GM06990 (cell line): ENCODE measurements around the gene TUBGCP5.
"Not testable (repeated sequence)": the region's sequence is repeated elsewhere in the genome, so short reads cannot be mapped to it uniquely, and the experiment has no call there.

Experiments
- DNase-seq: peaks from one replicate; pipeline ENCODE4 v3.0.0-alpha.2; 2011; ENCODE audit not compliant: insufficient read length; ENCODE audit errors: extremely low read depth
- H3K27me3 ChIP-seq: replicated peaks from 2 replicates; pipeline ENCODE4 v1.6.0; 2011; ENCODE audit warnings: low read length; ENCODE audit not compliant: control insufficient read depth, insufficient read depth
- H3K36me3 ChIP-seq: 2 replicates; pipeline ENCODE4 v1.5.1; 2011; ENCODE audit warnings: low read length; ENCODE audit not compliant: control insufficient read depth, insufficient read depth
- H3K4me3 ChIP-seq: replicated peaks from 2 replicates; pipeline ENCODE4 v1.5.1; 2011; ENCODE audit warnings: low read depth, mild to moderate bottlenecking, control low read depth, low read length
- TF ChIP-seq, protein P1 (sequence below): IDR thresholded peaks from 2 replicates; pipeline ENCODE4 v1.5.1; 2011; ENCODE audit warnings: low read length, control low read depth, mild to moderate bottlenecking, inconsistent platforms; ENCODE audit not compliant: insufficient read depth, poor library complexity, severe bottlenecking

TUBGCP5 gene

DNA sequence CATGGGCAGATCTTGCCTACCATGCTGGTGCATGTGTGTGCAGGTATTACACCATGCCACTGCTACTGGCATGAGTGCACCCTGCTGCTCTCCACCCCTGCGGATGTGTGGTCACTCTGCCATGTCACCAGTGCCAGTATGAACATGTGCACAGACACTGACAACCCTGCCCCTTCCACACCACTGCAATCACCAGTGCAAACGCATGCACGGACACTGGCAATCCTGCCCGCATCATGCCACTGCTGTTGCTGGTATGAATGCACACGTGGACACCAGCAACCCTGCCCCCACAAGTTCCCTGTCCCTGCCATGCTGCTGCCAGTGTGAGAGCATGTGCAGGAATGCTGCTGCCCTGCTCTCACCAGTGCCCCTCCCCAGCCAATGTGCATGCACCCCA is 24.8 kb upstream of the TUBGCP5 start:
- no peak for DNase-seq
- H3K27me3 ChIP-seq: no peaks in the 10 kb centered on the region
- TF ChIP-seq, protein P1, sequence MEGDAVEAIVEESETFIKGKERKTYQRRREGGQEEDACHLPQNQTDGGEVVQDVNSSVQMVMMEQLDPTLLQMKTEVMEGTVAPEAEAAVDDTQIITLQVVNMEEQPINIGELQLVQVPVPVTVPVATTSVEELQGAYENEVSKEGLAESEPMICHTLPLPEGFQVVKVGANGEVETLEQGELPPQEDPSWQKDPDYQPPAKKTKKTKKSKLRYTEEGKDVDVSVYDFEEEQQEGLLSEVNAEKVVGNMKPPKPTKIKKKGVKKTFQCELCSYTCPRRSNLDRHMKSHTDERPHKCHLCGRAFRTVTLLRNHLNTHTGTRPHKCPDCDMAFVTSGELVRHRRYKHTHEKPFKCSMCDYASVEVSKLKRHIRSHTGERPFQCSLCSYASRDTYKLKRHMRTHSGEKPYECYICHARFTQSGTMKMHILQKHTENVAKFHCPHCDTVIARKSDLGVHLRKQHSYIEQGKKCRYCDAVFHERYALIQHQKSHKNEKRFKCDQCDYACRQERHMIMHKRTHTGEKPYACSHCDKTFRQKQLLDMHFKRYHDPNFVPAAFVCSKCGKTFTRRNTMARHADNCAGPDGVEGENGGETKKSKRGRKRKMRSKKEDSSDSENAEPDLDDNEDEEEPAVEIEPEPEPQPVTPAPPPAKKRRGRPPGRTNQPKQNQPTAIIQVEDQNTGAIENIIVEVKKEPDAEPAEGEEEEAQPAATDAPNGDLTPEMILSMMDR: no peak
- H3K4me3 ChIP-seq: no peak overlapping the region
- H3K36me3 ChIP-seq: no peaks in the 10 kb centered on the region

DNA sequence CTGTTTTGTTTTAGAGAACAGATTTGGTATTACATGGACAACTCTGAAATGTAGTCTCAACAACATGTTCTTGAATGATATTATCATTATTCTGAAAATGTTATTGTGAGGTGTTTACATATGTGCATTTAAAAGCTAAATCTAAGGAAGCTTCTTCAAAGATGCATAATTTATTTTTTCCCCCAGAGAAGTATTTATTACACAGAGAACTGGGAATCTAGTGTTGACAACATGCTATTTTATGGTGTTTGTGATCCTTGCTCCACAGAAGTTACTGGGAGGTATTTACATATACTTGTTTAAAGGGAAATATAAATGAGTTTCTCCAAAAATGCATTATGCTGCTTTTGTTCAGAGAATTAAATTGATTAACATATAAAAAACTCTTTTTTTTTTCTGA is 18.3 kb upstream of the TUBGCP5 start:
- DNase-seq: no peak
- TF ChIP-seq, protein P1: no peak
- no peaks in the 10 kb centered on the region for H3K27me3 ChIP-seq
- H3K4me3 ChIP-seq: no peak overlapping the region
- H3K36me3 ChIP-seq: no peaks in the 10 kb centered on the region

DNA sequence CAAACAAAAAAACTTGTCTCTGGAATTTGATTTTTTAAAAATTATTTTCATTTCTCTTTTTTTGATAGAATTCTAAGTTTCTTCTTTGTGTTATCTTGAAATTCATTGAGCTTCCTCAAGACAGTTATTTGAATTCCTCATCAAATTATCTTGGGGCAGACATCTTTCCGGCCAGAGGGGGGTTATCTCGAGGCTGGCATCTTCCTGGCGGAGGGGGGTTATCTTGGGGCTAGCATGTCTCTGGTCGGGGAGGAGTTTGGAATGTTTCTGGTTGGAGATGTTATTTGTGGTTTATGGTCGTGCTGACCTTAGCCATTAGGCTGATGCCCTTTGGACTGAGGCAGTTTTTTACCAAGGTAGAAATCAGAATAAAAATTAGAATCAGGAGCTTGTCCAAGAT is 15.9 kb upstream of the TUBGCP5 start:
- Histone ChIP-seq H3K36me3 (no peaks in the 10 kb centered on the region), H3K27me3 (no peaks in the 10 kb centered on the region), H3K4me3 (no peak overlapping the region)
- DNase-seq: no peak
- TF ChIP-seq, protein P1: no peak

DNA sequence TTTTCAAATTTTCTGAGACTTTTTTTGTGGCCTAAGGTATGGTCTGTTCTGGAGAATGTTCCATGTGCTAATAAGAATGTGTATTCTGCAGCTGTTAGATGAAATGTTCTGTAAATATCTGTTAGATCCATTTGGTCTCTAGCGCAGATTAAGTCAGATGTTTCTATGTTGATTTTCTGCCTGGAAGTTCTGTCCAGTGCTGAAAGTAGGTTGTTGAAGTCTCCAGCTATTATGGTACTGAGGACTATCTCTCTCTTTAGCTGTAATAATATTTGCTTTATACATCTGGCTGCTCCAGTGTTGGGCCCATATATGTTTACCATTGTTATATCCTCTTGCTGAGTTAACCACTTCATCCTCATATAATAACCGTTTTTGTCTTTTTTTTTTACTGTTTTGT is 13.2 kb upstream of the TUBGCP5 start:
- no peak overlapping the region for H3K4me3 ChIP-seq
- TF ChIP-seq, protein P1: no peak
- H3K27me3 ChIP-seq: no peaks in the 10 kb centered on the region
- no peak for DNase-seq
- H3K36me3 ChIP-seq: no peaks in the 10 kb centered on the region

DNA sequence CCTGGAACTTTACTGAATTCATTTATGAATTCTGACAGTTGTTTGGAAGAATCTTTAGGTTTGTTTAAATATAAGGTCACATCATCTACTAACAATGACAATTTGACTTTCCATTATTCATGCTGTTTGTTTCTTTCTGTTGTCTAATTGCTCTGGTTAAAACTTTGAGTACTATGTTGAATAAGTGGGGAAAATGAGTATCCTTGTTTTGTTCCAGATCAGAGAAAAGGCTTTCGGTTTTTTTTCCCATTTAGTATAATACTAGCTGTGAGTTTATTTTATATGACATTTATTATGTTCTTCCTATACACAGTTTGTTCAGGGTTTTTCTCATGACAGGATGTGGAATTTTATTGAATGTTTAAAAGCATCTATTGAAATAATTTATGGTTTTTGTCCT is 11.3 kb upstream of the TUBGCP5 start:
- Histone ChIP-seq H3K36me3 (no peaks in the 10 kb centered on the region), H3K27me3 (no peaks in the 10 kb centered on the region), H3K4me3 (no peak overlapping the region)
- TF ChIP-seq, protein P1: no peak
- DNase-seq: no peak

DNA sequence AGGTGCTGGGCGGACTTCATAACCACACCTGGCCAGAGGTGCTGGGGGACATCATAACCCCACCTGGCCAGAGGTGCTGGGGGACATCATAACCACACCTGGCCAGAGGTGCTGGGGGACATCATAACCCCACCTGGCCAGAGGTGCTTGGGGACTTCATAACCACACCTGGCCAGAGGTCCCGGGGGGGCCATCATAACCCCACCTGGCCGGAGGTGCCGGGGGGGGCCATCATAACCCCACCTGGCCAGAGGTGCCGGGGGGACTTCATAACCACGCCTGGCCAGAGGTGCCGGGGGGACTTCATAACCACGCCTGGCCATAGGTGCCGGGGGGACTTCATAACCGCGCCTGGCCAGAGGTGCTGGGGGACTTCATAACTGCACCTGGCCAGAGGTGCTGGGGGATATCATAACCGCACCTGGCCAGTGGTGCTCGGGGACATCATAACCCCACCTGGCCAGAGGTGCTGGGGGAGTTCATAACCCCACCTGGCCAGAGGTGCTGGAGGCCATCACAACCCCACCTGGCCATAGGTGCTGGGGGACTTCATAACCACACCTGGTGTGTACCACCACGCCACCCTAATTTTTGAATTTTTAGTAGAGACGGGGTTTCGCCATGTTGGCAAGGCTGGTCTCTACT is 10.7 kb upstream of the TUBGCP5 start:
- H3K36me3 ChIP-seq: no peaks in the 10 kb centered on the region
- TF ChIP-seq, protein P1: no peak

DNA sequence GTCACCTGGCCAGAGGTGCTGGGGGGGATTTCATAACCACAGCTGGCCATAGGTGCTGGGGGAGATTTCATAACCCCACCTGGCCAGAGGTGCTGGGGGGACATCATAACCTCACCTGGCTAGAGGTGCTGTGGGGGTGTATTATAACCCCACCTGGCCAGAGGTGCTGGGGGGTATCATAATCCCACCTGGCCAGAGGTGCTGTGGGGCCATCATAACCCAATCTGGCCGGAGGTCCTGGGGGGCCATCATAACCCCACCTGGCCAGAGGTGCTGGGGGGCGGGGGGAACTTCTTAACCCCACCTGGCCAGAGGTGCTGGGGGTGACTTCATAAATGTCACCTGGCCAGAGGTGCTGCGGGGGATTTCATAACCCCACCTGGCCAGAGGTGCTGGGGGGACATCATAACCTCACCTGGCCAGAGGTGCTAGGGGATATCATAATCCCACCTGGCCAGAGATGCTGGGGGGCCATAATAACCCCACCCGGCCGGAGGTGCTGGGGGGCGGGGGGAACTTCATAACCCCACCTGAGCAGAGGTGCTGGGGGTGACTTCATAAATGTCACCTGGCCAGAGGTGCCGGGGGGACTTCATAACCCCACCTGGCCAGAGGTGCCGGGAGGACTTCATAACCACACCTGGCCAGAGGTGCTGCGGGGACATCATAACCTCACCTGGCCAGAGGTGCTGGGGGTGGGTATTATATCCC is 9.4 kb upstream of the TUBGCP5 start:
- H3K27me3 ChIP-seq, H3K4me3 ChIP-seq, DNase-seq, H3K36me3 ChIP-seq: not testable (repeated sequence)

More for the DNA sequence above, 10.7 kb upstream of the TUBGCP5 start:
- no peak for DNase-seq
- Histone ChIP-seq H3K27me3 (no peaks in the 10 kb centered on the region), H3K4me3 (no peak overlapping the region)

DNA sequence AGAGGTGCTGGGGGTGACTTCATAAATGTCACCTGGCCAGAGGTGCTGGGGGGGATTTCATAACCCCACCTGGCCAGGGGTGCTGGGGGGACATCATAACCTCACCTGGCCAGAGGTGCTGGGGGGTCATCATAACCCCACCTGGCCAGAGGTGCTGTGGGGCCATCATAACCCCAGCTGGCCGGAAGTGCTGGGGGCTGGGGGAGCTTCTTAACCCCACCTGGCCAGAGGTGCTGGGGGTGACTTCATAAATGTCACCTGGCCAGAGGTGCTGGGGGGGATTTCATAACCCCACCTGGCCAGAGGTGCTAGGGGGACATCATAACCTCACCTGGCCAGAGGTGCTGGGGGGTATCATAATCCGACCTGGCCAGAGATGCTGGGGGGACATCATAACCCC is 4.6 kb upstream of the TUBGCP5 start:
- not testable (repeated sequence) for DNase-seq, H3K4me3 ChIP-seq, H3K27me3 ChIP-seq

More for the DNA sequence above, 4.6 kb upstream of the TUBGCP5 start:
- not testable (repeated sequence) for H3K36me3 ChIP-seq
